Gastroesophageal sphincter (tissue), 3 donors: Measurements from ENCODE around the gene NAA80.

ENCODE experiments used
- CTCF ChIP-seq, 4 experiments: fragments of 200-600 bp in 2 of 4; fragments of 450-650 bp in 2 of 4; sonication (generic) in 1 of 4; IDR thresholded peaks; one replicate each; pipeline ENCODE4 v1.5.1; 2017 to 2019; ENCODE audit warnings: antibody characterized with exemption in 4 of 4, mild to moderate bottlenecking in 2 of 4, moderate library complexity in 2 of 4
- EP300 ChIP-seq: sonication (generic); formaldehyde crosslinking; IDR thresholded peaks from one replicate; pipeline ENCODE4 v1.6.1; 2017; ENCODE audit warnings: antibody characterized with exemption, mild to moderate bottlenecking
- POLR2A ChIP-seq, 2 donors: fragments of 450-650 bp; IDR thresholded peaks; one replicate each; pipeline ENCODE4 v1.6.1; 2017; ENCODE audit warnings: antibody characterized with exemption in 2 of 2, mild to moderate bottlenecking in 2 of 2, moderate library complexity in 1 of 2
- POLR2AphosphoS5 ChIP-seq: sonication (generic); formaldehyde crosslinking; IDR thresholded peaks from one replicate; pipeline ENCODE4 v1.6.1; 2017; ENCODE audit warnings: antibody characterized with exemption

GRCh38 chr3:50272911-50273688 lies 26.1 kb downstream of the NAA80 start:
- TF ChIP-seq CTCF (IDR thresholded peaks at IDR 0.05) (peak in 3 of 4 experiments; percentile 98 to 100 (median 99)), POLR2A (IDR thresholded peaks at IDR 0.05) (no peak), POLR2AphosphoS5 (peak; percentile 66), EP300 (no peak)
